ENCODE measurements around the gene JPH2. TPM values are rescaled to one million over a fixed set of nuclear protein-coding genes. Genes with fewer than 3 reads are reported as not detected.

The JPH2 gene
- total RNA-seq, 2 donors from 2014 or later: 0.29 to 0.46 TPM

DNA sequence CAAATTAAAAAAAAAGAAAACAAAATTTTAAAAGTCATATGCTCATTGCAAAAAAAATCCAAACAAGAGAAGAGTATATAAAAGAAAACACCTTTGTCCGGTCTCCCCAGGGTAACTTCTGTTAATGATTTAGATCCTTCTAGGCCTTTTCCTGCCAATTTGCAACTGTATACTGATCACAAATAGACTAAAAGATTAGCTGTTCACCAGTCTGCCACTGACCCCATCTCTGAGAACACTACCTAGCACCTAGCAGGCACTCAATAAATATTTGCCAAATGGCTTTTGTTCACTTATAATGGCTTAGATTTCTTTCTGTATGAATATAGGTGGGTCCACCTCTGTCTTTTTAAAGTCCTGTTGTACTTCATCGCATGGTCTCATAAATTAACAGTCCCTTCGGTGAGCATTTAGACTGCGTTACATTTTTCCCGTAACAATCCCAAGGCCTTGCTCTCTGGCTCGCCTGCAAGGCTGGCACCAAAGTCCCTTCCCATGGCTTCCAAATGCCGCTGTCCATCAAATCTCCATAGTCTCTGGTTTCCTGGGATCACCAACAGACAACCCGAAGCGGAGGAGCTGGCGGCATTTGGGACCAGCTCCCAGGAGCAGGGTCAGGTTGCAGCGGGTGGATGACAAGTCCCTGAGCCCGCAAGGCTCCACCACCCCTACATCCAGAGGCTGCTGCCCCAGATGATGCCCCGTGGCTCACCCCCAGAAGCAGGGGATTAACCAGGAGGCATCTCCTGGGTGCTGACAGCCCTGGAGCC is 11.8 kb downstream of the JPH2 start:
- H3K27ac Mint-ChIP-seq: no peak overlapping the region
- H3K36me3 Mint-ChIP-seq (ENCODE audit: insufficient read depth in 2 of 2): no peaks in the 10 kb centered on the region
- ATAC-seq (replicated peaks in 1 of 2) (no peak), DNase-seq (no peak)
- H3K27me3 Mint-ChIP-seq (ENCODE audit: low read depth): peaks cover 27% of the 10 kb centered on the region
- H3K4me3 Mint-ChIP-seq: no peak overlapping the region
- H3K4me1 Mint-ChIP-seq (ENCODE audit: low read depth): no peaks in the 10 kb centered on the region
- H3K9me3 Mint-ChIP-seq: no peaks in the 10 kb centered on the region

DNA sequence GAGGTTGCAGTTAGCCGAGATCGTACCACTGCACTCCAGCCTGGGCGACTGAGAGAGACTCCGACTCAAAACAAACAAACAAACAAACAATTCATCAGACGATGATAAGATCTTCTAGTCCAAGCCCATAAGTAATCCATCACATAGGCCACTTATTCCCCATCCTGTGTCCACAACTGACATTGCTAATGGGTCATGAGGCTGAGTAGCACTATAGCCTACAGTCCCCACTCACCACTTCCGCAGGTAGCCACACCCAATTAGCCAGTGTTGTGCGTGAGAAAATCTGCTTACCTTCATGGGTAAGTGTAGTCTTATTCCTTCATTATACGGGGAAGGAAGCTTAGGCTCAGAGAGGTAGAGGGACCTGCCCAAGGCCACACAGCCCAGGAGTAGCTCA is 13.1 kb downstream of the JPH2 start:
- H3K27me3 Mint-ChIP-seq (ENCODE audit: low read depth): peaks cover 29% of the 10 kb centered on the region

DNA sequence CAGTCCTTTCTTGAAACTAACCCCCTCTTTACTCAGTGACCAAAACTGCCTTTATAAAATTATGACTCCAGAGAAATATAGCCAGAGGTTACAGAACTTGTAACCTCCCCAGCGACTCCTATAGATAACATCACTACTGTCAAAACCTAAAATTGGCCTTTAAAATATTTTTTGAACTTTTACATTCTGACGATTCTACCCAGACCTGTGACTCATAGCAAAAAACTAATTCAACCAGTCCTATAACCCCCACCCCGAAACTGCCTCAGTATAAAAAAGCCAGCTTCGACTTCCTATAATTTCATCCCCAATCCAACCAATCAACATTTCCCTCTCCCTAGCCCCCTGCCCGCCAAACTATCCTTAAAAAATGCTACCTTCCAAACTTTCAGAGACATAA is 13.9 kb downstream of the JPH2 start:
- Mint-ChIP-seq H3K27me3 (ENCODE audit: low read depth) (peaks cover 29% of the 10 kb centered on the region), H3K4me1 (ENCODE audit: low read depth) (no peaks in the 10 kb centered on the region), H3K27ac (no peak overlapping the region), H3K4me3 (no peak overlapping the region), H3K9me3 (no peaks in the 10 kb centered on the region), H3K36me3 (ENCODE audit: insufficient read depth in 2 of 2) (no peaks in the 10 kb centered on the region)
- ATAC-seq (replicated peaks in 1 of 2) (no peak), DNase-seq (no peak)

More for the DNA sequence above, 13.1 kb downstream of the JPH2 start:
- Mint-ChIP-seq H3K27ac (no peak overlapping the region), H3K4me3 (no peak overlapping the region), H3K9me3 (no peaks in the 10 kb centered on the region), H3K4me1 (ENCODE audit: low read depth) (no peaks in the 10 kb centered on the region), H3K36me3 (ENCODE audit: insufficient read depth in 2 of 2) (no peaks in the 10 kb centered on the region)
- ATAC-seq (replicated peaks in 1 of 2): no peak
- DNase-seq: no peak

DNA sequence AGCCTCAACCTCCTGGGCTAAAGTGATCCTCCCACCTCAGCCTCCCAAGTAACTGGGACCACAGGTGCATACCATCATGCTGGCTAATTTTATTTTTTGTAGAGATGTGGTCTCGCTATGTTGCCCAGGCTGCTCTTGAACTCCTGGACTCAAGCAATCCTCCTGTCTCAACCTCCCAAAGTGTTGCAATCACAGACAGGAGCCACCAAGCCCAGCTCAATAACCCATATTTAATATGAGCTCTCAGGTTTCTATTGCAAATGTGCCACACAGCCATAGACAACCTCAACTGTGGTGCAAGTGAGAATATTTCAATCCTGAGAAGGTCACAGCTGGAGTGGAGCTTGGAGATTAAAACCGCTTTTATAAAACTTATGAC is 14.4 kb downstream of the JPH2 start:
- H3K27me3 Mint-ChIP-seq (ENCODE audit: low read depth): peaks cover 29% of the 10 kb centered on the region
- DNase-seq (no peak), ATAC-seq (replicated peaks in 1 of 2) (no peak)
- H3K27ac Mint-ChIP-seq: no peak overlapping the region
- H3K4me1 Mint-ChIP-seq (ENCODE audit: low read depth): no peaks in the 10 kb centered on the region
- no peaks in the 10 kb centered on the region for H3K9me3 Mint-ChIP-seq
- no peaks in the 10 kb centered on the region for H3K36me3 Mint-ChIP-seq (ENCODE audit: insufficient read depth in 2 of 2)
- H3K4me3 Mint-ChIP-seq: no peak overlapping the region

DNA sequence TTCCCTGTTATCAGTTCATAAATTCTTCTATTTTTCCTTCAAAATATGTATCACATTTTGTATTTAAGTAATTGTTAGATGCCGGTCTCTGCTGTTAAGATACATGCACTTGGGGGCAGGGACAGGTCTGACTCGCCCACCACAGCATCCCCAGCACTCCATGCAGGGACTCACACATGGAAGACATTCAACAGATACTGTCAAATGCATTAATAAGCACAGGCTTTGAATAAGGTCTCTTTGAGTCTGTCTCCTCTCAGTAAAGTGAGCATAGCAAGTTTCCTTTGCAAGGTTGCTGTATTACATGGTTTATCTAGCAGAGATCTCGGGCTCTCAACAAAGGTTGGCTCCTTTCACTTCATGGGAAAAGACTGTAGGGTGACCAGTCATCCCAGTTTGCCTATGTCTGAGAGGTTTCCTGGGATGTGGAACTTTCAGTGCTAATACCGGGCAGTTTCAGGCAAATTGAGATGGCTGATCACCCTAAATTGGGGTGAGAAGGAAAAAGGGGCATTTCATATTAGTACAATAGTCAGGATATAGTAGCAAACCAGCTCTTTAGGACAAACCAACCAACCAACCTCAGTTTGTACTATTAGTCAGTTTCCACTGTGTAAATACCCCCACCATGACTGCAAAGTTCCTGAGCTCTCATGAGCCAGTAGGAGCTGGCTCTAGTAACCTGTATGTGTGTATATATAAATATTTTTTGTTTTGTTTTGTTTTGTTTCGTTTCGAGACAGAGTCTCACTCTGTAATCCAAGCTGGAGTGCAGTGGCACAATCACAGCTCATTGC is 15.0 kb downstream of the JPH2 start:
- Mint-ChIP-seq H3K36me3 (ENCODE audit: insufficient read depth in 2 of 2) (no peaks in the 10 kb centered on the region), H3K9me3 (no peaks in the 10 kb centered on the region), H3K4me1 (ENCODE audit: low read depth) (no peaks in the 10 kb centered on the region), H3K27ac (no peak overlapping the region), H3K4me3 (no peak overlapping the region), H3K27me3 (ENCODE audit: low read depth) (peaks cover 29% of the 10 kb centered on the region)
- ATAC-seq (replicated peaks in 1 of 2) (no peak), DNase-seq (no peak)

DNA sequence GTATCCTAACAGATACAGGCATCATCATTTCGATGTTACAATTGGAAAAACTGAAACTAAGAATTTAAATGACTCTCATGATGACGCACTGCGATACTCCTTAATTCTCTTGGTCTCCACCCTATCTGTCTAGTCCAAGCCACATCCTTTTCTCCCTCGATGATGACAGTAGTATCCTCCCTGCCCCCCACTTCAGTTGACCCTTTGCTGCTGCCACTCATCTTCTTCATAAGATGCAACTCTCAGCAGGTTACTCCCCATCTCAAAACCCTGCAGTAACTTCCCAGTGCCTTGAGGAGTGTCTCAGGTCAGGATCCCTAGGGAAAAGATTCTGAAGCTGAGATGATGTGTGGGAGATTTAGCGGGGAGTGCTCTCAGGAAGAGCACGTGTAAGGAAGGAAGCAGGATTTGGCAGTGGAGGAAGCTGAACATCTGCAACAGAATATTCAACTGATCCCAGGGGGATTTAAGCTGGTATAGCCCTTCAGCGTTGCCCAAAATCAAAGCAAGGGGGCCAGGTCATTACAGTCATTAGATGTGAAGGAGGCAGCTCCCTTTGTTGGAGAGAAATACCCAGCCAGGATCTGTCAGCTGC is 16.1 kb downstream of the JPH2 start:
- Mint-ChIP-seq H3K36me3 (ENCODE audit: insufficient read depth in 2 of 2) (no peaks in the 10 kb centered on the region), H3K9me3 (no peaks in the 10 kb centered on the region), H3K27ac (no peak overlapping the region), H3K4me1 (ENCODE audit: low read depth) (no peaks in the 10 kb centered on the region), H3K4me3 (no peak overlapping the region), H3K27me3 (ENCODE audit: low read depth) (peaks cover 25% of the 10 kb centered on the region)
- no peak for ATAC-seq (replicated peaks in 1 of 2)
- DNase-seq: no peak

DNA sequence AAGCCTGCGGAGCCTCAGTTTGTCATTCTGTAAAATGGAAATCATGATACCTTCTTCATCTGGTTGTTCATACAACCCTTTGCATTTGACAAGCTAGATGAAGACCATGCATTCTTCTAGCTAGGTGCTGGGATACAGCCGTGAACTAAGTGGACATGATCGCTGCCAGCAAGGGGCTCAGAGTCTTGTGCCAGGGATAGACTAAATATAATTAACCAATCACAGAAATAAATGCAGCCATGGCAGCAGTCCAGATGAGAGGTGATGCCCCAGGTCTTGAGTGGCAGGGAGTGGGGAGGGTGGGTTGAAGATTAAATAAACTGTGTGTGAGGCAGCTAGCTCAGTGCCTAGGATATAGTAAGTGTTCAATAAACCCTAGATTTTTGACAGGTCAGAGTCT is 19.3 kb downstream of the JPH2 start:
- Mint-ChIP-seq H3K27ac (no peak overlapping the region), H3K4me3 (no peak overlapping the region), H3K36me3 (ENCODE audit: insufficient read depth in 2 of 2) (no peaks in the 10 kb centered on the region), H3K9me3 (peaks cover 0 to 2% of the 10 kb centered on the region in 2 donors), H3K4me1 (ENCODE audit: low read depth) (no peaks in the 10 kb centered on the region), H3K27me3 (ENCODE audit: low read depth) (peaks cover 47% of the 10 kb centered on the region)
- DNase-seq: no peak
- no peak for ATAC-seq (replicated peaks in 1 of 2)

DNA sequence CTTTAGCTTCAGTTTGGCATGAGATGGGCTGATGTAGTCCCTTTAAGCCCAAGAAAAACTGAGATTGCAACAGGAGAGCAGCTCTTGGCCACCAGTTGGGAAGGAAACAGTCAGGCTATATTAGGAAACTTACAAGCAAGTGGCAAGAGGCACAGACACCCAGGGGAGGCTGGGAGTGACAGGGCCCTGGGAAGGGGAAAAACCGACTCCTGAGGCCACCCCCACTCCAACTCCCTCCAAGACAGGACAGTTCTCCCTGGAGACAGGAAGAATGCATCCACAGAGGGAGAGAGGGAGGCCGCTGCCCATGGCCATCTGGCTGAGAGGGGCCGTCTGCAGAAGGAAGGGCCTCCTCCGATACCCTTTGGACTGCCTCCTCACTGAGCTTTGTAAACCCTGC is 20.5 kb downstream of the JPH2 start:
- Mint-ChIP-seq H3K4me1 (ENCODE audit: low read depth) (no peaks in the 10 kb centered on the region), H3K4me3 (no peak overlapping the region), H3K27ac (no peak overlapping the region), H3K9me3 (peaks cover 0 to 2% of the 10 kb centered on the region in 2 donors), H3K27me3 (ENCODE audit: low read depth) (peaks cover 47% of the 10 kb centered on the region), H3K36me3 (ENCODE audit: insufficient read depth in 2 of 2) (no peaks in the 10 kb centered on the region)
- DNase-seq (no peak), ATAC-seq (replicated peaks in 1 of 2) (no peak)

DNA sequence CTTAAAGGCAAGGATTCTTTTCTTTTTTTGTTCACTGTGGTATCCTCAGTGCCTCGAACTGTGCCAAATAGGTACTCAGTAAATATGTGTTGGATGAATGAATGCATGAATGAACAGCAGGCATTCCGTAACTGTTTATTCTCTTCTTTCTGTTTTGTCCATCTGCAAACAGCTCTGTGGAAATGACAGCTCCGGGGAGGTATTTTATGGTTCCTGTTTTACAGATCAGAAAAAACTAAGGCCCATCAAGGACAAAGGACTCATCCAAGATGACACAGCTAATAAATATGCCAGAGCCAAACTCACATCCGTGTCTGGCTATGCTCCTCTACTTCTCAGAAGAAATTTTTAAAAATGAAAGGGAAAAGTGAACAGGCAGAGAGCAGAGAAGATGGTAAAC is 21.0 kb downstream of the JPH2 start:
- Mint-ChIP-seq H3K4me1 (ENCODE audit: low read depth) (no peaks in the 10 kb centered on the region), H3K4me3 (no peak overlapping the region), H3K36me3 (ENCODE audit: insufficient read depth in 2 of 2) (no peaks in the 10 kb centered on the region), H3K9me3 (peaks cover 0 to 2% of the 10 kb centered on the region in 2 donors), H3K27ac (no peak overlapping the region), H3K27me3 (ENCODE audit: low read depth) (peaks cover 44% of the 10 kb centered on the region)
- no peak for ATAC-seq (replicated peaks in 1 of 2)
- no peak for DNase-seq

DNA sequence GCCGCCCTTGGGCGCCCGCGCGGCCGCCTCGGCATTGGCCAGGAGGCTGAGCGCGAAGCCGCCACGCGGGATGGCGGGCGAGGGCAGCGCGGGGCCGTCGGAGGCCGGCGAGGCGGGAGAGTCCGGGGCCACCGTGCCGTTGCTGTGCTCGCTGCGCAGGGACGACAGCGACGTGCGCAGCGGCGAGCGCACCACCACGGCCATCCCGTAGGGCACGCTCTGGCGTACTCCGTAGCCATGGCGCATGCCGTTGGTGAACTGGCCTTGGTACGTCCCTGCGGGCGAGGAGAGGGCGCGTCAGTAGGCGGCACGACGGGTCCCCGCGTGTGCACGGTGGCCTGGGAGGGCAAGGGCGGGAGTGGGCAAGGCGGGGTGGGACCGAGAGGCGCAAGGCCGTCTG is 26.9 kb downstream of the JPH2 start:
- no peak overlapping the region for H3K27ac Mint-ChIP-seq
- no peaks in the 10 kb centered on the region for H3K4me1 Mint-ChIP-seq (ENCODE audit: low read depth)
- H3K36me3 Mint-ChIP-seq (ENCODE audit: insufficient read depth in 2 of 2): peaks cover 0 to 1% of the 10 kb centered on the region in 2 donors
- H3K9me3 Mint-ChIP-seq: peaks cover 0 to 4% of the 10 kb centered on the region in 2 donors
- H3K4me3 Mint-ChIP-seq: no peak overlapping the region
- peaks cover 42% of the 10 kb centered on the region for H3K27me3 Mint-ChIP-seq (ENCODE audit: low read depth)
- DNase-seq: no peak
- ATAC-seq (replicated peaks in 1 of 2): no peak

DNA sequence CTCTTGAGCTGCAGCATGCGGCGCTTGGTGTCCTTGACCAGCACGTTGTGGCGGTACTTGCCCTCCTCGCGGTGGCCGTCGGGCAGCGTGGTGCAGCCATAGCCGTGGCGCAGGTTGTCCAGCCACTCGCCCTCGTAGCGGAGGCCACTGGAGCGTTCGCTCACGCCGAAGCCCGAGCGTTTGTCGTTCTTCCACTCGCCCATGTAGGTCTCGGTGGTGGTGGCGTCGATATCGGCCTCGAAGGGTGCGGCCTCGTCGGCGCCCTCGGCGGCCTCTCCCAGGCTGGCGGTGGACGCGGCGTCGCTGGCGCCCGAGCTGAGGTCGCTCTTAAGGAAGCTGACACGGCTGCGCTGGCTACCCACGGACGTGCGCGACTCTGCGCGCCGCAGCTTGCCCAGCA is 27.3 kb downstream of the JPH2 start:
- Mint-ChIP-seq H3K27me3 (ENCODE audit: low read depth) (peaks cover 42% of the 10 kb centered on the region), H3K9me3 (peaks cover 0 to 4% of the 10 kb centered on the region in 2 donors), H3K36me3 (ENCODE audit: insufficient read depth in 2 of 2) (peaks cover 0 to 1% of the 10 kb centered on the region in 2 donors), H3K4me1 (ENCODE audit: low read depth) (no peaks in the 10 kb centered on the region), H3K4me3 (no peak overlapping the region), H3K27ac (no peak overlapping the region)
- ATAC-seq (replicated peaks in 1 of 2) (no peak), DNase-seq (no peak)

DNA sequence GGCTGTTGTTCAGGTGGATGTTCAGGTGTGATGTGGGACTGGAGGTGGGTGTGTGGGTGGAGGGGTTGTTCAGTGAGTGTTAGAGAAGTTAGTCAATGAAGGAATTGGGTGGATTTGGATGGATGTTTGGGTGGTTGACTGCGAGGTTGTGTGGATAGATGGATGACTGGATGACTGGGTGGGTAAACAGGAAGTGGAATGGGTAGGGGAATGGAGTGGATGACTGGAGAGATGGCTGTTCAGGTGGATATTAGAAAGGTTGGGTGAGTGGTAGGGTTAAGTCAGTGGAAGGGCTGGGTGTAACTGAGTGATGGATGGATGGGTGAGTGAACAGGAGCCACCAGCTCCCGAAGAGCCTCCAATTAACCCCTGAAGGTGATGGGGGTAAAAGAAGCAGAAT is 27.9 kb downstream of the JPH2 start:
- peaks cover 0 to 1% of the 10 kb centered on the region in 2 donors for H3K36me3 Mint-ChIP-seq (ENCODE audit: insufficient read depth in 2 of 2)
- no peak for ATAC-seq (replicated peaks in 1 of 2)
- H3K27me3 Mint-ChIP-seq (ENCODE audit: low read depth): peaks cover 36% of the 10 kb centered on the region

DNA sequence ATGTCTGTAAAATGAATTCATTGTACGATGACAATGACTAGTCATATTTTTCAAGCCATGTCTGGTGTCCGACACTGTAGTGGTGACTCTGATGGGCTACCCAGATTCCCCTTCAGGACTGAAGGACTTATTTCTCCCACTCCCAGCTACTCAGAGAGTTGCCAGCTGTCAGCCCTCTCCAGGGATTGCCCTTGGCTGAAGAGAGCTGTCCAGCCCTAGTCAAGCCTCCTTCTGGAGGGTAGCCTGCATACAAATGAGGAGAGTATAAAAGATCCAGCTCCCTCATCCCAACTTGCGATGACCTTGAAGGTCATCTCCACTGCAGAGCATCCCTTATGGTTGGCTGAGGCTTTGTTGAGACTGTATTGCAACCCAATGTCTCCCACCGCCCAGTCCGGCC is 29.9 kb downstream of the JPH2 start:
- Mint-ChIP-seq H3K36me3 (ENCODE audit: insufficient read depth in 2 of 2) (peaks cover 0 to 1% of the 10 kb centered on the region in 2 donors), H3K27me3 (ENCODE audit: low read depth) (peaks cover 22% of the 10 kb centered on the region), H3K4me3 (no peak overlapping the region), H3K27ac (no peak overlapping the region), H3K4me1 (ENCODE audit: low read depth) (peaks cover 10% of the 10 kb centered on the region), H3K9me3 (peaks cover 0 to 2% of the 10 kb centered on the region in 2 donors)
- ATAC-seq (replicated peaks in 1 of 2) (no peak), DNase-seq (no peak)

More for the DNA sequence above, 27.9 kb downstream of the JPH2 start:
- H3K27ac Mint-ChIP-seq: no peak overlapping the region
- no peak overlapping the region for H3K4me3 Mint-ChIP-seq
- DNase-seq: no peak
- no peaks in the 10 kb centered on the region for H3K4me1 Mint-ChIP-seq (ENCODE audit: low read depth)
- H3K9me3 Mint-ChIP-seq: peaks cover 0 to 4% of the 10 kb centered on the region in 2 donors

Data from activated T-cell treated with anti-CD3 and anti-CD28 coated beads, Interleukin-2, amount 50 U/mL, for 72 hours (primary cell).